AG04449 (cell line): ENCODE results near the gene SOCS1.

Experiments
- CTCF ChIA-PET: fragments of 350-600 bp; formaldehyde crosslinking; extraction: SDS; loops from one replicate; lab custom pipeline; 2021; ENCODE audit warnings: antibody characterized with exemption; lab: Yijun Ruan, JAX
- POLR2A ChIA-PET: fragments of 400-600, 350-600 bp; formaldehyde crosslinking; extraction: SDS; loops from one replicate; lab custom pipeline; 2020; ENCODE audit warnings: antibody characterized with exemption, inconsistent platforms; lab: Yijun Ruan, JAX
- DNase-seq: peaks from one replicate; pipeline ENCODE4 v3.0.0-alpha.2; 2010; ENCODE audit warnings: low read depth, low spot score
- H3K4me3 ChIP-seq: 2 replicates; pipeline ENCODE4 v1.5.1; 2011; ENCODE audit warnings: low read depth, mild to moderate bottlenecking, control low read depth, low read length
- CTCF ChIP-seq: IDR thresholded peaks from one replicate; pipeline ENCODE4 v1.5.1; 2011; ENCODE audit warnings: mild to moderate bottlenecking, moderate library complexity, low read length, control low read depth, inconsistent platforms; ENCODE audit not compliant: insufficient read depth; ENCODE audit errors: missing control alignments

SOCS1 gene

GRCh38 chr16:11239644-11240632 lies 16.1 kb downstream of the SOCS1 start:
- POLR2A ChIA-PET = no interaction called here
- no peak for DNase-seq
- H3K4me3 ChIP-seq = no peak overlapping the region
- CTCF ChIA-PET = interaction anchor here (0.6 kb wide), 1 partner anchor 269 kb away, joined by 3 read pairs; no protein-coding TSS in a partner anchor
- no peak for TF ChIP-seq CTCF

GRCh38 chr16:11238272-11239202 lies 17.5 kb downstream of the SOCS1 start:
- no peak for TF ChIP-seq CTCF
- no peak for DNase-seq
- no peak overlapping the region for H3K4me3 ChIP-seq
- CTCF ChIA-PET = no interaction called here
- POLR2A ChIA-PET = no interaction called here

GRCh38 chr16:11236461-11237254 lies 19.3 kb downstream of the SOCS1 start:
- ChIA-PET POLR2A (no interaction called here), CTCF (interaction anchor here (0.8 to 1.0 kb wide), 2 partner anchors 9 to 17 kb away, joined by 3 read pairs; no protein-coding TSS in a partner anchor)
- no peak for TF ChIP-seq CTCF
- no peak for DNase-seq
- H3K4me3 ChIP-seq = no peak overlapping the region

GRCh38 chr16:11235703-11235991 lies 20.4 kb downstream of the SOCS1 start:
- ChIA-PET CTCF (interaction anchor here (1.0 kb wide), 1 partner anchor 18 kb away, joined by 3 read pairs; no protein-coding TSS in a partner anchor), POLR2A (no interaction called here)
- TF ChIP-seq CTCF = no peak
- DNase-seq = no peak
- no peak overlapping the region for H3K4me3 ChIP-seq

GRCh38 chr16:11234884-11235702 lies 20.9 kb downstream of the SOCS1 start:
- POLR2A ChIA-PET = no interaction called here
- H3K4me3 ChIP-seq = no peak overlapping the region
- DNase-seq = no peak

More at GRCh38 chr16:11234884-11235702, 20.9 kb downstream of the SOCS1 start:
- no peak for TF ChIP-seq CTCF
- CTCF ChIA-PET = interaction anchor here (1.0 kb wide), 1 partner anchor 19 kb away, joined by 3 read pairs; no protein-coding TSS in a partner anchor
